ENCODE data around the gene BAIAP2.

BAIAP2 gene

GRCh38 chr17:81002409-81003361 lies 32.3 kb upstream of the BAIAP2 start:
- no peak overlapping the region for H3K4me3 ChIP-seq (ENCODE audit: low read depth, low read length)
- H3K36me3 ChIP-seq (ENCODE audit: control insufficient read depth, insufficient read depth, low read length), result peaks cover 15% of the 10 kb centered on the region; the same call in 1 of the 2 replicates
- no peaks in the 10 kb centered on the region for H3K9me3 ChIP-seq (ENCODE audit: control insufficient read depth, insufficient read depth, low read length)
- H3K4me1 ChIP-seq (ENCODE audit: control insufficient read depth, insufficient read depth, low read length), result no peaks in the 10 kb centered on the region
- no peak overlapping the region for H3K9ac ChIP-seq (ENCODE audit: low read depth, low read length)
- H3K27me3 ChIP-seq (ENCODE audit: control insufficient read depth, insufficient read depth, low read length), result peaks cover 41% of the 10 kb centered on the region
- no peak overlapping the region for H3K27ac ChIP-seq (ENCODE audit: low read depth, low read length)

GRCh38 chr17:81003711-81004475 lies 31.1 kb upstream of the BAIAP2 start:
- H3K27ac ChIP-seq (ENCODE audit: low read depth, low read length), result no peak overlapping the region
- H3K9me3 ChIP-seq (ENCODE audit: control insufficient read depth, insufficient read depth, low read length), result no peaks in the 10 kb centered on the region
- H3K9ac ChIP-seq (ENCODE audit: low read depth, low read length), result no peak overlapping the region
- H3K36me3 ChIP-seq (ENCODE audit: control insufficient read depth, insufficient read depth, low read length), result peaks cover 8% of the 10 kb centered on the region; the same call in 1 of the 2 replicates
- H3K27me3 ChIP-seq (ENCODE audit: control insufficient read depth, insufficient read depth, low read length), result peaks cover 41% of the 10 kb centered on the region
- peak overlapping the region; percentile 55 for H3K4me3 ChIP-seq (ENCODE audit: low read depth, low read length)
- no peaks in the 10 kb centered on the region for H3K4me1 ChIP-seq (ENCODE audit: control insufficient read depth, insufficient read depth, low read length)

GRCh38 chr17:81006891-81007290 lies 28.1 kb upstream of the BAIAP2 start:
- H3K9ac ChIP-seq (ENCODE audit: low read depth, low read length), result no peak overlapping the region
- no peaks in the 10 kb centered on the region for H3K36me3 ChIP-seq (ENCODE audit: control insufficient read depth, insufficient read depth, low read length)
- H3K4me3 ChIP-seq (ENCODE audit: low read depth, low read length), result no peak overlapping the region
- H3K27me3 ChIP-seq (ENCODE audit: control insufficient read depth, insufficient read depth, low read length), result peaks cover 41% of the 10 kb centered on the region
- no peaks in the 10 kb centered on the region for H3K9me3 ChIP-seq (ENCODE audit: control insufficient read depth, insufficient read depth, low read length)
- H3K27ac ChIP-seq (ENCODE audit: low read depth, low read length), result no peak overlapping the region
- H3K4me1 ChIP-seq (ENCODE audit: control insufficient read depth, insufficient read depth, low read length), result no peaks in the 10 kb centered on the region

- Histone ChIP-seq H3K4me1 (ENCODE audit: control insufficient read depth, insufficient read depth, low read length) (no peaks in the 10 kb centered on the region), H3K36me3 (ENCODE audit: control insufficient read depth, insufficient read depth, low read length) (no peaks in the 10 kb centered on the region), H3K27me3 (ENCODE audit: control insufficient read depth, insufficient read depth, low read length) (peaks cover 31% of the 10 kb centered on the region)
Observed at GRCh38 chr17:81008140-81008539, 26.8 kb upstream of the BAIAP2 start.

GRCh38 chr17:81009136-81009535 lies 25.8 kb upstream of the BAIAP2 start:
- Histone ChIP-seq H3K27me3 (ENCODE audit: control insufficient read depth, insufficient read depth, low read length) (peaks cover 23% of the 10 kb centered on the region), H3K9ac (ENCODE audit: low read depth, low read length) (no peak overlapping the region), H3K36me3 (ENCODE audit: control insufficient read depth, insufficient read depth, low read length) (no peaks in the 10 kb centered on the region), H3K27ac (ENCODE audit: low read depth, low read length) (no peak overlapping the region), H3K4me1 (ENCODE audit: control insufficient read depth, insufficient read depth, low read length) (no peaks in the 10 kb centered on the region), H3K9me3 (ENCODE audit: control insufficient read depth, insufficient read depth, low read length) (no peaks in the 10 kb centered on the region), H3K4me3 (ENCODE audit: low read depth, low read length) (no peak overlapping the region)

More at GRCh38 chr17:81008140-81008539, 26.8 kb upstream of the BAIAP2 start:
- Histone ChIP-seq H3K9ac (ENCODE audit: low read depth, low read length) (no peak overlapping the region), H3K4me3 (ENCODE audit: low read depth, low read length) (no peak overlapping the region), H3K9me3 (ENCODE audit: control insufficient read depth, insufficient read depth, low read length) (no peaks in the 10 kb centered on the region), H3K27ac (ENCODE audit: low read depth, low read length) (no peak overlapping the region)

GRCh38 chr17:81010935-81011334 lies 24.0 kb upstream of the BAIAP2 start:
- no peak overlapping the region for H3K27ac ChIP-seq (ENCODE audit: low read depth, low read length)
- H3K4me3 ChIP-seq (ENCODE audit: low read depth, low read length), result no peak overlapping the region
- H3K36me3 ChIP-seq (ENCODE audit: control insufficient read depth, insufficient read depth, low read length), result no peaks in the 10 kb centered on the region
- no peaks in the 10 kb centered on the region for H3K4me1 ChIP-seq (ENCODE audit: control insufficient read depth, insufficient read depth, low read length)
- H3K27me3 ChIP-seq (ENCODE audit: control insufficient read depth, insufficient read depth, low read length), result peaks cover 12% of the 10 kb centered on the region
- no peak overlapping the region for H3K9ac ChIP-seq (ENCODE audit: low read depth, low read length)
- H3K9me3 ChIP-seq (ENCODE audit: control insufficient read depth, insufficient read depth, low read length), result no peaks in the 10 kb centered on the region

GRCh38 chr17:81011951-81012350 lies 23.0 kb upstream of the BAIAP2 start:
- Histone ChIP-seq H3K27me3 (ENCODE audit: control insufficient read depth, insufficient read depth, low read length) (peaks cover 2% of the 10 kb centered on the region; the same call in 1 of the 2 replicates), H3K36me3 (ENCODE audit: control insufficient read depth, insufficient read depth, low read length) (no peaks in the 10 kb centered on the region), H3K27ac (ENCODE audit: low read depth, low read length) (no peak overlapping the region), H3K4me1 (ENCODE audit: control insufficient read depth, insufficient read depth, low read length) (no peaks in the 10 kb centered on the region), H3K9me3 (ENCODE audit: control insufficient read depth, insufficient read depth, low read length) (no peaks in the 10 kb centered on the region), H3K9ac (ENCODE audit: low read depth, low read length) (no peak overlapping the region), H3K4me3 (ENCODE audit: low read depth, low read length) (no peak overlapping the region)

- no peaks in the 10 kb centered on the region for H3K4me1 ChIP-seq (ENCODE audit: control insufficient read depth, insufficient read depth, low read length)
- H3K27me3 ChIP-seq (ENCODE audit: control insufficient read depth, insufficient read depth, low read length), result no peaks in the 10 kb centered on the region
- no peaks in the 10 kb centered on the region for H3K36me3 ChIP-seq (ENCODE audit: control insufficient read depth, insufficient read depth, low read length)
- no peaks in the 10 kb centered on the region for H3K9me3 ChIP-seq (ENCODE audit: control insufficient read depth, insufficient read depth, low read length)
- no peak overlapping the region for H3K9ac ChIP-seq (ENCODE audit: low read depth, low read length)
- no peak overlapping the region for H3K27ac ChIP-seq (ENCODE audit: low read depth, low read length)
- H3K4me3 ChIP-seq (ENCODE audit: low read depth, low read length), result no peak overlapping the region
Observed at GRCh38 chr17:81012574-81013447, 22.1 kb upstream of the BAIAP2 start.

GRCh38 chr17:81013642-81014041 lies 21.3 kb upstream of the BAIAP2 start:
- Histone ChIP-seq H3K4me1 (ENCODE audit: control insufficient read depth, insufficient read depth, low read length) (0 out of 2 replicates have a peak, but pooled peaks cover 4% of the 10 kb centered on the region), H3K9ac (ENCODE audit: low read depth, low read length) (no peak overlapping the region), H3K27ac (ENCODE audit: low read depth, low read length) (no peak overlapping the region), H3K27me3 (ENCODE audit: control insufficient read depth, insufficient read depth, low read length) (no peaks in the 10 kb centered on the region), H3K4me3 (ENCODE audit: low read depth, low read length) (no peak overlapping the region), H3K36me3 (ENCODE audit: control insufficient read depth, insufficient read depth, low read length) (no peaks in the 10 kb centered on the region), H3K9me3 (ENCODE audit: control insufficient read depth, insufficient read depth, low read length) (no peaks in the 10 kb centered on the region)

GRCh38 chr17:81015136-81015535 lies 19.8 kb upstream of the BAIAP2 start:
- no peaks in the 10 kb centered on the region for H3K27me3 ChIP-seq (ENCODE audit: control insufficient read depth, insufficient read depth, low read length)
- no peaks in the 10 kb centered on the region for H3K9me3 ChIP-seq (ENCODE audit: control insufficient read depth, insufficient read depth, low read length)
- no peak overlapping the region for H3K4me3 ChIP-seq (ENCODE audit: low read depth, low read length)
- H3K4me1 ChIP-seq (ENCODE audit: control insufficient read depth, insufficient read depth, low read length), result 0 out of 2 replicates have a peak, but pooled peaks cover 4% of the 10 kb centered on the region
- H3K27ac ChIP-seq (ENCODE audit: low read depth, low read length), result no peak overlapping the region
- H3K36me3 ChIP-seq (ENCODE audit: control insufficient read depth, insufficient read depth, low read length), result no peaks in the 10 kb centered on the region
- H3K9ac ChIP-seq (ENCODE audit: low read depth, low read length), result no peak overlapping the region

All from HUES48 (cell line).